ENCODE data around the gene SETX. TPM values are rescaled to one million over a fixed set of nuclear protein-coding genes. Genes with fewer than 3 reads are reported as not detected.

SETX gene
- total RNA-seq, 1 experiment from 2014 or later, result 21.0 TPM

DNA sequence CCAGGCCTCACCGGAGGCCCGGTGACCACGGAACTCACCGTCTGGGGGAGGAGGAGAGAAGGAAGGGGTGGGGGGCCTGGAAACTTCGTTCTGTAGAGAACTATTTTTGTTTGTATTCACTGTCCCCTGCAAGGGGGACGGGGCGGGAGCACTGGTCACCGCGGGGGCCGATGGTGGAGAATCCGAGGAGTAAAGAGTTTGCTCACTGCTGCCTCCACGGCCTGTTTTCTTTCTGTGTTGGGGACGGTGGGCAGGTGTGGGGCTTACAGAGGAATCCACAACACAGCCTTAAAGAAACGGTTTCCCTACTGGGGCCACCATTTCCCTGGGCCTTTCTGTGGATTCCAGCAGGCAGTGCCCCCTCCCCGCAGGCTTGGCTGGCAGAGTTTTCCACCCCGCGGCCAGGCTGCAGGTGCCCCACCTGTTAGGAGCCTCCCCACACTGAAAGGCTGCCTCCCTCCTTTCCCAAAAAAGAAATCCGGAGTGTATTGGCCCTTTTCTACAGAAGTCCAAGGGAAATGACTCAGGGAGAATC lies 112.1 kb downstream of the SETX start:
- DNase-seq, result no peak
- CTCF ChIA-PET, result no interaction called here
- H2AFZ ChIP-seq (ENCODE audit: low read length), result no peak overlapping the region

GRCh38 chr9:132241840-132242620 lies 112.8 kb downstream of the SETX start:
- Histone ChIP-seq H3K79me2 (ENCODE audit: low read length) (no peaks in the 10 kb centered on the region), H3K4me3 (ENCODE audit: low read length) (peak overlapping the region; percentile 67), H3K9me2 (replicated peaks; ENCODE audit: low read length) (no peaks in the 10 kb centered on the region), H3K4me1 (ENCODE audit: insufficient read depth, low read length) (no peaks in the 10 kb centered on the region; the same call in 1 of the 2 replicates), H3K27ac (ENCODE audit: low read length) (no peak overlapping the region), H3K36me3 (ENCODE audit: low read depth, low read length) (no peaks in the 10 kb centered on the region), H3K27me3 (ENCODE audit: low read length) (no peaks in the 10 kb centered on the region), H3K9me3 (ENCODE audit: low read length) (no peaks in the 10 kb centered on the region), H4K20me1 (ENCODE audit: low read length) (no peaks in the 10 kb centered on the region), H2AFZ (ENCODE audit: low read length) (peak overlapping the region; percentile 75), H3K9ac (ENCODE audit: low read length) (no peak overlapping the region), H3K4me2 (ENCODE audit: low read length) (peak overlapping the region; percentile 94), H3F3A (ENCODE audit: low read length, unreplicated experiment) (no peaks in the 10 kb centered on the region)
- CTCF ChIA-PET, result interaction anchor here (0.6 to 0.8 kb wide), 2 partner anchors 11 to 17 kb away, joined by 3 to 8 read pairs; no protein-coding TSS in a partner anchor
- TF ChIP-seq, protein P1, sequence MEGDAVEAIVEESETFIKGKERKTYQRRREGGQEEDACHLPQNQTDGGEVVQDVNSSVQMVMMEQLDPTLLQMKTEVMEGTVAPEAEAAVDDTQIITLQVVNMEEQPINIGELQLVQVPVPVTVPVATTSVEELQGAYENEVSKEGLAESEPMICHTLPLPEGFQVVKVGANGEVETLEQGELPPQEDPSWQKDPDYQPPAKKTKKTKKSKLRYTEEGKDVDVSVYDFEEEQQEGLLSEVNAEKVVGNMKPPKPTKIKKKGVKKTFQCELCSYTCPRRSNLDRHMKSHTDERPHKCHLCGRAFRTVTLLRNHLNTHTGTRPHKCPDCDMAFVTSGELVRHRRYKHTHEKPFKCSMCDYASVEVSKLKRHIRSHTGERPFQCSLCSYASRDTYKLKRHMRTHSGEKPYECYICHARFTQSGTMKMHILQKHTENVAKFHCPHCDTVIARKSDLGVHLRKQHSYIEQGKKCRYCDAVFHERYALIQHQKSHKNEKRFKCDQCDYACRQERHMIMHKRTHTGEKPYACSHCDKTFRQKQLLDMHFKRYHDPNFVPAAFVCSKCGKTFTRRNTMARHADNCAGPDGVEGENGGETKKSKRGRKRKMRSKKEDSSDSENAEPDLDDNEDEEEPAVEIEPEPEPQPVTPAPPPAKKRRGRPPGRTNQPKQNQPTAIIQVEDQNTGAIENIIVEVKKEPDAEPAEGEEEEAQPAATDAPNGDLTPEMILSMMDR (conservative IDR thresholded peaks at IDR 0.05; ENCODE audit: low read depth, low read length), result no peak
- TF ChIP-seq EZH2 (IDR thresholded peaks at IDR 0.05; ENCODE audit: low read length, unreplicated experiment) (no peak), EZH2phosphoT487 (IDR thresholded peaks at IDR 0.05; ENCODE audit: borderline replicate concordance, low read length) (no peak)
- DNase-seq (no peak), ATAC-seq (peak; percentile 3; the same call in 1 of the 2 replicates)
- no TSS peak for BruUV-seq (replicated peaks)
- POLR2A ChIA-PET (ENCODE audit: unreplicated experiment), result interaction anchor here (0.6 kb wide), 1 partner anchor 830 kb away, joined by 20 read pairs; no protein-coding TSS in a partner anchor
- intact Hi-C loops (cut with micrococcal nuclease), result loop anchor here (5.0 kb wide), 1 partner anchor 260 kb away; no protein-coding TSS in a partner anchor

More for the DNA sequence above, 112.1 kb downstream of the SETX start:
- Histone ChIP-seq H3F3A (ENCODE audit: low read length, unreplicated experiment) (no peaks in the 10 kb centered on the region), H3K27ac (ENCODE audit: low read length) (no peak overlapping the region), H3K4me2 (ENCODE audit: low read length) (peak overlapping the region; percentile 76), H3K27me3 (ENCODE audit: low read length) (no peaks in the 10 kb centered on the region), H3K79me2 (ENCODE audit: low read length) (no peaks in the 10 kb centered on the region), H4K20me1 (ENCODE audit: low read length) (no peaks in the 10 kb centered on the region), H3K9me2 (replicated peaks; ENCODE audit: low read length) (no peaks in the 10 kb centered on the region), H3K36me3 (ENCODE audit: low read depth, low read length) (no peaks in the 10 kb centered on the region), H3K9me3 (ENCODE audit: low read length) (no peaks in the 10 kb centered on the region), H3K4me1 (ENCODE audit: insufficient read depth, low read length) (no peaks in the 10 kb centered on the region; the same call in 1 of the 2 replicates), H3K9ac (ENCODE audit: low read length) (no peak overlapping the region), H3K4me3 (ENCODE audit: low read length) (peak overlapping the region; percentile 60)
- no TSS peak for BruUV-seq (replicated peaks)
- POLR2A ChIA-PET (ENCODE audit: unreplicated experiment), result no interaction called here
- intact Hi-C loops (cut with micrococcal nuclease), result loop anchor here (5.0 kb wide), 1 partner anchor 260 kb away; no protein-coding TSS in a partner anchor
- no peak for ATAC-seq
- TF ChIP-seq, protein P1 (conservative IDR thresholded peaks at IDR 0.05; ENCODE audit: low read depth, low read length), result no peak
- TF ChIP-seq EZH2phosphoT487 (IDR thresholded peaks at IDR 0.05; ENCODE audit: borderline replicate concordance, low read length) (no peak), EZH2 (IDR thresholded peaks at IDR 0.05; ENCODE audit: low read length, unreplicated experiment) (no peak)
